Colon (tissue), 2 donors: Measurements from ENCODE around the gene DPH1.

Experiments used
- FAIRE-seq: peaks from 2 replicates; lab custom pipeline; 2012; peaks lifted over from hg19 to GRCh38; lab: Jason Lieb, UNC
- donor health status: control.
- donor health status: control.

Gene DPH1

DNA sequence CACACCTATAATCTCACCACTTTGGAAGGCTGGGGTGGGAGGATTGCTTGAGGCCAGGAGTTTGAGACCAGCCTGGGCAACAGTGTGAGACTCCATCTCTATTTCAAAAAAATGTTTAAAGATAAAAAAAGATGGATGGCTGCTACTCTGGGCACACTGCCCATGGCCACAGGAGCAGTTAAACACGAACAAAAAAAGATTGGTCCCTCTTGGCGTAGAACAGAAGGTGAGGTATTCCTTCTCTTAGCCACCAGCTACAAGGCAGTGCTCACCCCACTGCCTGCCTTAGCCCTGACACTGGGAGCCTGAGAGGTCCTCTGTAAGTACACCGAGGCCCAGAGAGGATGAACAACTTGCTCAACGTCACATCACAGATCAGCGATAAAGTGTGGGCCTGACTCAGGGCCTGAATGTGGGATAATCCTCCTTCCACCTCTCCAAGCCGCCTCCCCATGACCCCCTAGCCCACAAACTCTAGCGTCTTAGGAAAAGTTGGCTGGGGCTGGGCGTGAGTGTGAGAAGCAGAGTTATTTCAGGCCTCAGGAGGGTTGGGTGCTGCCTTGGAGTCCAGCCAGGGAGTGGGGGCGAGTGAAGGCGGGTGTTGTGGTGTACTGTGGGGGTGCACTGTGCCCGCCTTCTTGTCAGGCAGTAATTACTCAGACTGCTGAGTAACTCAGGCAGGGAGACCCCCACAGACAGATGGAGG, 2.3 kb upstream of the DPH1 start:
- no peak for FAIRE-seq

DNA sequence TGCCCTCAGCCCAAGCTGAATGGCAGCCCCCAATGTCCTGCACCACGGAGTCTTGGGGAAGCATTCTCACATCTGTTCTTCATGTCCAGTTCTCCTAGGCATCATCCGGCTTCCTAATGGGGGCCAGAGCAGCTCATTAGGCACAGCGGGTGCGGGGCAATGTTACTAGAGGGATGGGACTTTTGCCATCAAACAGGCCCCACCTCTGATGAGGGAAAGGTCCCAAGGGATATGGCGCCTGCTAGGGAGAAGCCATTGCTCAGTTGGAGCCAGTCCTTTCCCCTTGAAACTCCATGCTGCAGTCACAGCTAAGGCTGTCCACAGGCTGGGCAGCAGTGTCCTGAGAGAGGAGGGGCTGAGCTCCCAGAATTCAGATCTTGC, 1.7 kb upstream of the DPH1 start:
- FAIRE-seq = no peak

DNA sequence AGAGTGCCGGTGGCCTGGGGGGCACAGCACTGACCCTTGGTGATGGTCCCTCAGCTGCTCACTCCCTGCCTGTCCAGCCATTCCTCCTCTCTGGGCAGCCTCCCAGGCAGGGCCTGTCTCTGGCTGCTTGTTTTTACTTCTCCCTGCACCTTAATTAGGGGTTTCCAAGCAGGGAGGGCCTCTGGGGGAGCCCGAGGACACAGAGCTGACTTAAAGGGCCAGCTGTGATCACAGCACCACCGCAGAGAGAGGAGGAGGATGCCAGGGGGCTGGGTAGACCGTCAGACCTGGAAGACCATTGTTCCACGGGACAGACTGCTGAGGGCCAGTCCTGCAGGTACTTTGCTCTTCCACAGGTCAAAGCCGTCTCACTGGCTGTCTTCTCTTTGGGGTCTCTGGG, 1.2 kb upstream of the DPH1 start:
- FAIRE-seq = no peak

DNA sequence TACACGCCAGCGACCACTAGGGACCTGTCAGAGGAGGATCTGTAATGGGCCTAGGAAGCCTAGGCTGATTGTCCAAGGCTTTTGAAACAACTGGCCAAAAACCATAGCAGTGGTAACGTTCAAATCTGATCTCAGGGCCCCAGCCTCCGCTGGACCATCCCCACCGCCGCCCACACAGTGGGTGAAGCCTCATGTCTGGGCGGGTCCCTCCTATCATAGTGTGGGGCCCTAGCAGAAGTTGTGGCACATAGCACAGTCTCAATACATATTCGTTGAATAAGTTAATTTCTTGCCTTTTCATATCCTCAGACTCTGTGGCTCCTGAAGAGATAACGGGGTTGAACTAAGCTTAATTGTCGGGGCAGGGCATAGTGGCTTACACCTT, 818 bp downstream of the DPH1 start:
- no peak for FAIRE-seq

DNA sequence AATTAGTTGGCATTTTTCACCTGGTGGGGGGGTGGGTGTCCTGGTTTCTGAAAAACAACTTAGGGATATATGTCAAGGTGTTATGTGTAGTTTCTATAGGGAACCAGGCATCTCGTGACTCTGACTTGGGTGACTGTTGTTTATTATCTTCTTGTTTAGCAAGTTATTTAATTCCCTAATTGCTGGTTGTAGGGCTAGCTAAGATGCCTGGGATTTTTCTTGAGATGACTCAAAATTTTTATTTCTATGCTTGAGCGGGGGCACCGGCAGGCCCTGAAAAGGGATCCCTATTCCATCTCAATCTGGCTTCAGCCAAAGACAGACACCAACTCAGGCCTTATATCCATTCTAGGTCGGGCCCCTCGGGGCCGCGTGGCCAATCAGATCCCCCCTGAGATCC, 3.2 kb downstream of the DPH1 start:
- no peak for FAIRE-seq

DNA sequence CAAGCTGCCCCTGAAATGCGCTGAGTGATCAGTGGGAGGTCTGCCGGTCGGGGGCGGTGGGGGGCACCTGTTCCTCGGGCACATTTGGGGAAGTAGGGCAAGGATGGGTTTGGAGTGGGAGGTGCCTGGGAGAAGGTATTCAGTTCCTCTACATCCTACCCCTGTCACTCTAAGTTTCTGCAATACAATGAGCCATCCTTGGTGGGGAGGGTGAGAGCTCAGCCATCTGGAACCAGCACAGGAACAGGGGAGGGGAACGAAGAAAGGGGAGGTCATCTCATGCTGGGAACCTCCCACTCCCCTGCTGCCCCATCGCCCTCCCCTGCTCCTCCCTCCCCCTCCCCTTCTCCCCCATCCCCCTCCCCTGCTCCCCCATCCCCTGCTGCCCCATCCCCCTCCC, 4.2 kb downstream of the DPH1 start:
- no peak for FAIRE-seq

DNA sequence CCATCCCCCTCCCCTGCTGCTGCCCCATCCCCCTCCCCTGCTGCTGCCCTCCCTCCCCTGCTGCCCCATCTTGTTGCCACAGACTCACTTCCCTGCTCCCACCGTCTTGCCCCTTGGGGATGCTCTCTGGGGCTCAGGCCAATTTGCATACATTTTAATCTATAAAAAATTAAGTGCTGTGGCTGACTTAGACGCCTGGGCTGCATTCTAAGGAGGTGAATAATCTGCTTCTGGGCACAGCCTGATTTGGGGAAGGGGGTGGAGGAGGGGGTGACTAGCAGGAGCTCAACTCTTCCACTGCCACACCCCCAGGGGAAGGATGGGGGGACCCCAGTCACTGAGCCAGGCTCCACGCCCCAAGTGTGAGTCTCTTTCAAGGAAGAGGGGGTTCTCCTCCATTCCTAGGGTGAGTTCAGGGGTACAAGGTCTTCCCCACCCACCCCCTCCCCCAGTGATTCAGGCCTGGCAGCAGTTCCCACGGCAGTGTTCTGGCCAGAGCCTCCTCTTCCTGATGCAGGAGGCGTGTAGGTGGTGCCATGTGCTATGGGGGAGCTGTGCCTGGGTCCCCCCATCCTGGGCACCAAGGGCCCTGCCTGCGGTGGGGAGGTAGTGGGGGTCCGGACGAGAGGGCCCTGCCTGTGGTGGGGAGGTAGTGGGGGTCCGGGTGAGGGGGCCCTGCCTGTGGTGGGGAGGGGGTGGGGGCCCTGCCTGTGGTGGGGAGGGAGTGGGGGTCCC, 5.0 kb downstream of the DPH1 start:
- no peak for FAIRE-seq

DNA sequence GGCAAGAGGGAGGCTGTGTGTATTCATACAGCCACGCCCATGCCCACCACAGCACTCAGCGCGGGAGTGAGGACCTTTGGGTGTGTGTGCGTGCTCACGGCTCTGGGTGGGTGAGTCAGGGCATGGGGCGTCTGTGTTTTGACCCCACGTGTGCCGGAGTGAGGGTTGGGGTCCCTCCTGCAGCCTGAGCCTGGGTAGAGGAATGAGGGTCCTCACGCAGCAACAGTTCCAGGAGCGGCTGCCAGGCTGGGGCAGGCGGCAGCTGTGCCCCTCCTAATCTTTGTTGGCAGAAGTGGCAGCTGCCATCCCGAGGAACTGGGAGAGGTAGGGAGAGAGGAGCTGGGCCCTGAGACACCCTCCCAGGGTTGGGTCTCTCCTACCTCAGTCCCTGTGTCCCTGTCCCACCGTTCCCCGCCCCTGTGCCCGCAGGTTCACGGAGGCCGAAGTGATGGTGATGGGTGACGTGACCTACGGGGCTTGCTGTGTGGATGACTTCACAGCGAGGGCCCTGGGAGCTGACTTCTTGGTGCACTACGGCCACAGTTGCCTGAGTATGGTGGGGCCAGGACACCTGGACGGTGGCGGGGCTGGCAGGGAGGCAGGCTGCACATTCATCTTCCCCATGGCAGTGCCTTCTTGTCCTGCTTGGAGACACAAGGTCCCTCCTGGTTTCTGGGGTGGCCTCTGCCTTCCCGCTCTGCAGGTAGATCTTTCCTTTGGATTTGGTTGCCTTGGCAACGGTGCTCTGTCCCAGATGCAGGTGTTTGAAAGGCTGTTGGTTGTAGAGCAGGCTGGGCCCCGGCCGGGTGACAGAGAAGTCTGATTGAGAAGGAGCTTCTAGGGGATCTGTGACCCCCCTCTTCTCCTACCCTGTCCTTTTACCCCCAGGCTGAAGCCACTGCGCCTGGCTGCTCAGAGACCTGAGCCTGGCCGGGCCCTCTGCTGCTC, 5.9 kb downstream of the DPH1 start:
- no peak for FAIRE-seq

DNA sequence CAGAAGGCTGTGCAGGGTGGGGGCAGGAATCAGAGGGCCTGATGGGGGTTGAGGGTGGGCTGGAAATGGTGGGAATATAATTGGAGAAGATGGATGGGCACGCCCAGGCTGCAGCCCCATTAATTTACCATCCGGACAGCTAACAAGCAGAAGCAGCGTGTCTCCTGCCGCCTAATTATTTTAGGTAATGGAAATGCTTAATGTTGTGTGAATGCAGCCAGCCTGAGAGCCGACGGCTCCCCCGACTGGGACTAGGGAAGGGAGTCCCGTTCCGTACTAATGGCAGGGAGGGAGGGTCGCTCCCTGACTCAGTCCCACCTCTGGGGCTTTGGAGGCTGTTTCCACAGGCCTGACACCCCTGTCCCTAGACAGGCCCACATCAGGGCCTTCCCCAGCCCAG, 7.2 kb downstream of the DPH1 start:
- no peak for FAIRE-seq

DNA sequence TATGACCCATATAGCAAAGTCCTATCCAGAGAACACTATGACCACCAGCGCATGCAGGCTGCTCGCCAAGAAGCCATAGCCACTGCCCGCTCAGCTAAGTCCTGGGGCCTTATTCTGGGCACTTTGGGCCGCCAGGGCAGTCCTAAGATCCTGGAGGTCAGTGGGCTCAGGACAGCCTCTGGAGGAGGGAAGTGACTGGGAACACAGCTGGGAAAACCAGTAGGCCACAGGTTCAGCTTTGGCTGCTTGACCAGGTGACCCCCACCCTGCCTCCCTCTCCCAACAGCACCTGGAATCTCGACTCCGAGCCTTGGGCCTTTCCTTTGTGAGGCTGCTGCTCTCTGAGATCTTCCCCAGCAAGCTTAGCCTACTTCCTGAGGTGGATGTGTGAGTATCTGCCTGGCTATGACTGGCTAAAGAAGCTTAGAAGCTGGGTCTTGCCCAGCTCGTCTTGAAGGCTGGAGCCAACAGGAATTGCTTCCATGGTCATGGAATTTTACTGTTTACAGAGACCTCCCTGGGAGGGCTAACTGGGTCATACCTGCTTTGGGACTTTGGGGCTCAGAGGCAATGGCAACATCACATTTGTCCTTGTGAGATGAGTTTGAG, 10.4 kb downstream of the DPH1 start:
- no peak for FAIRE-seq

DNA sequence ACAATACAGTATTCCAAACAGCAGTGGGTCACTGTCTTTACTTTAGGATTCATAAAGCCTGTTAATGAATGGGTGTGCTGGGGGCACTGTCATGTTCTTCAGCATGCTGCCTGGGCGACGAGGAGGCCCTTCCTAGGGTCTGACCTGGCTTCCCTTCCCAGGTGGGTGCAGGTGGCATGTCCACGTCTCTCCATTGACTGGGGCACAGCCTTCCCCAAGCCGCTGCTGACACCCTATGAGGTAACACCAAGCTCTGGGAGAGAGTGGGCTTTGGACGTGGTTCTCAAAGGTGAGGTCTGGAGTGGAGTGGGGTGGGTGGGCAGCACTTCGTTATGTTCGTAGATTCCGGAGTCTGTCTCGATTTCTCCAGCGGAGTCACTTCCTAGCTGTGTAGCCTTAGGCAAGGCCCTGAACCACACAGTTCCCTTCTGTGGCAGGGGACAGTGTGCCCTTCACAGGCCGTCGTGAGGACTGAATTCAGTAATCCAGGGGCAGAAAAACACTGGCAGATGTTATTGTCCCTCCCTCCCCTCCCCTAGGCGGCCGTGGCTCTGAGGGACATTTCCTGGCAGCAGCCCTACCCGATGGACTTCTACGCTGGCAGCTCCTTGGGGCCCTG, 11.1 kb downstream of the DPH1 start:
- FAIRE-seq = no peak

DNA sequence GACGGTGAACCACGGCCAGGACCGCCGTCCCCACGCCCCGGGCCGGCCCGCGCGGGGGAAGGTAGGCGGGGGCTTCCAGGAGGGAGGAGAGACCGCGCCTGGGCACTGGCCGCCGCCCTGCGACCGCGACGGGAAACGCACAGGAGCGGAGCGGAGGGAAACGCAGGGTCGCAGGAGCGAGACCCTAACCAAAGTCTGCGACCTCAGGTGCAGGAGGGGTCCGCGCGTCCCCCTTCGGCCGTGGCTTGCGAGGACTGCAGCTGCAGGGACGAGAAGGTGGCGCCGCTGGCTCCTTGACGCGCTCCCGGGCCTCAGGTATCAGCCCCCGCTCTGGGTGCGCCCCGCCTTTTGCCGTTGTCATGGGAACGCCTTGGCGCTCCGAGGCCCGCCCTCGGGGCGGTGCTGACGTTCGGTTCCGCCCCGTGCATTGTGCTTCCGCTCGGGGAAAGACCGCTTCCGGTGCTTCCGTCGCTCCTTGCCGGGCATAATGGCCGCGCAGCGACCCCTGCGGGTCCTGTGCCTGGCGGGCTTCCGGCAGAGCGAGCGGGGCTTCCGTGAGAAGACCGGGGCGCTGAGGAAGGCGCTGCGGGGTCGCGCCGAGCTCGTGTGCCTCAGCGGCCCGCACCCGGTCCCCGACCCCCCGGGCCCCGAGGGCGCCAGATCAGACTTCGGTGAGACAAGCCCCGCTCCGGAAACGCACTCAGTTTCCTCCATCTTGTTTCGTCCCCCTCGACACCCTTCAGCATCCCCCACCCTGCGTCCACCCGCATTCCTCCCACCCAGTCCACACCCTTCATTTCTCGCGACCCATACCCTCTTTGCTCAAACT, 11.8 kb downstream of the DPH1 start, which contains the start of gene OVCA2:
Gene OVCA2 (plus strand): TSS at position 462 of the 829 bp plus-strand sequence. CDS start 26 bp downstream, at position 488.
- no peak for FAIRE-seq

DNA sequence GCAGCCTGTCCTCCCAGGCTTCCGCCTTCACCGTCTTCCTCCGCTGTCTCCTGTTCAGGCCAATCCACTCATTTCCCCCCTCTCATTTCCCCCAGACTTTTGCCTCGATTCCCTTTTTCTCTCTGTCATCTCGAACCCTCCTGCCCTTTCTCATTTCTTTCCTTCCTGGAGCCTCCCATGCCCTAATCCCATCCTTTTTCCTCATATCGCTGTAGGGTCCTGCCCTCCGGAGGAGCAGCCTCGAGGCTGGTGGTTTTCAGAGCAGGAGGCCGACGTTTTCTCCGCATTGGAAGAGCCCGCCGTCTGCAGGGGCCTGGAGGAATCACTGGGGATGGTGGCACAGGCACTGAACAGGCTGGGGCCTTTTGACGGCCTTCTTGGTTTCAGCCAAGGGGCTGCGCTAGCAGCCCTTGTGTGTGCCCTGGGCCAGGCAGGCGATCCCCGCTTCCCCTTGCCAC, 12.5 kb downstream of the DPH1 start:
- no peak for FAIRE-seq

DNA sequence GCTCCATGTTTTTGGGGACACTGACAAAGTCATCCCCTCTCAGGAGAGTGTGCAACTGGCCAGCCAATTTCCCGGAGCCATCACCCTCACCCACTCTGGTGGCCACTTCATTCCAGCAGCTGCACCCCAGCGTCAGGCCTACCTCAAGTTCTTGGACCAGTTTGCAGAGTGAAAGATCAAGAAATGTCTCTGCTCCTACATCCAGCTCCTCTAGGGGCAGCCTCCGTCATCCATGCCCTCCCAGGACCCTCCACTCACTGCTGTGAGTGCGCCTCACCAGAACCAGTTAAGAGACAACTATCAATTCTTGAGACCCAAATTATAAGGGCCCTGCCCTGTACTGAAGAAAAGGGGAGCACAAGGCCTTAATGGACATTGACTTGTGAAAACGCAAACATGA, 13.0 kb downstream of the DPH1 start:
- no peak for FAIRE-seq

DNA sequence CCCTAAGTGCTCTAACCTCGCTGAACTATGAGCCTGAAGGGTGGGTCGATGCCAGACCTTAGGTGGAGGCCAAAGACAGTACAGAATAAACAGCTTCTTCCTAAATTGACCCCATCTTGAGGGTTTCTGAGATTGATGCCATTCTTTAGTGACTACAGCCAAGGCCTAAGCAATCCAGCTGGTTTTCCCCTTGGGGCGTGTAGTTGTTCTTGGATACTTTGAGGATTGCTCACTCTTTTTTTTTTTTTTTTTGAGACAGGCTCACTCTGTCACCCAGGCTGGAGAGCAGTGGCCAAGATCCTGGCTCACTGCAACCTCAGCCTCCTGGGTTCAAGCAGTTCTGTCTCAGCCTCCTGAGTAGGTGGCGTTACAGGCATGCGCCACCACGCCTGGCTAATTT, 13.8 kb downstream of the DPH1 start:
- no peak for FAIRE-seq

DNA sequence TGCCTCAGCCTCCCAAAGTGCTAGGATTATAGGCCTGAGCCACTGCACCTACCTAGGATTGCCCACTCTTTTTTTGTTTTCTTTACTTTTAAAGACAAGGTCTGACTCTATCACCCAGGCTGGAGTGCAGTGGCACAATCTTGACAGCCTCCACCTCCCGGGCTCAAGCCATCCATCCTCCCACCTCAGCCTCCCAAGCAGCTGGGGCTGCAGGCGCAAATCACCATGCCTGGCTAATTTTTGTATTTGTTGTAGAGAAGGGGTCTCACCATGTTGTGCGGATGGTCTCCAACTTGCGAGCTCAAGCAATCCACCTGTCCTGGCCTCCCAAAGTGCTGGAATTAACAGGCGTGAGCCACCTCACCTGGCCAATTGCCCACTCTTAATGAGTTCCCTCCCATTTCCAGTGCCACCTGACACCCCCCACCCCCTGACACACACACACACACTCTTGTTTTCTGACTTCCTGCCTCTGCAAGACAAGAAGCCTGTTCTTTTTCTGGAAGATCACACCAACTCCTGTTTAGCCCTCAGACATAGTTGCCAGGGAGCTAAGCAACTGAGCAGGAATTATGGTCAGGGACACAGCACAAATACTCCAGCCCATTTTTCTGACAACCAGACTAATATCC, 14.4 kb downstream of the DPH1 start:
- FAIRE-seq = no peak

DNA sequence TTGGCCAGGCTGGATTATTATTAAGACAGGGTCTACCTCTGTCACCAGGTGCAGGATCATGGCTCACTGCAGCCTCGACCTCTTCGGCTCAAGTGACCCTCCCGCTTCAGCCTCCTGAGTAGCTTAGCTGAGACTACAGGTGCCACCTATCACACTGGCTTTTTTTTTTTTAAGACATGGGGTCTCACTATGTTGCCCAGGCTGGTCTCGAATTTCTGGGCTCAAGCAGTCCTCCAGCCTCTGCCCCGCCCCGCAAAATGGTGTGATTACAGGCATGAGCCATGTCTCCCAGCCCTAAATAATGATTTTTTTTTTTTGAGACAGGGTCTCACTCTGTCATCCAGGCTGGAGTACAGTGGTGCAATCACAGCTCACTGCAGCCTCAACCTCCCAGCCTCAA, 17.6 kb downstream of the DPH1 start:
- FAIRE-seq = no peak

DNA sequence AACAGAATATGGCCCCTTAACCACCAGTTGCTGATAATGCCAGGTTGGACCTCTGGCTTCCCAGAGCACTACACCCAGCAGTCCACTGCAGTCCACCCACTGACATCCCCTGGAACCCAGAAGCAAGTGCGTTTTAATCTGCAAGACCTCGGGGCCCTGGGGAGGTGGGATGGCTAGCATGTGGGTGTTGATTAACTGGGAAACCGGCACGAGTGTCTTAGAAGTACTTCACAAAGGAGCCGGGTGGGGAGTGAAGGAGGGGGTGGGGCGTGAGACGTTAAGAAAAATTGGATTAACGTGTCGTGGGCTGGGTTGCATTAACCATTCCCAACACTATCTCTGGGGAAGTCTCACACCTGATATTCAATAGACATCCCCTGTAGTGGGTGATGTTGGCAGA, 18.9 kb downstream of the DPH1 start:
- no peak for FAIRE-seq

DNA sequence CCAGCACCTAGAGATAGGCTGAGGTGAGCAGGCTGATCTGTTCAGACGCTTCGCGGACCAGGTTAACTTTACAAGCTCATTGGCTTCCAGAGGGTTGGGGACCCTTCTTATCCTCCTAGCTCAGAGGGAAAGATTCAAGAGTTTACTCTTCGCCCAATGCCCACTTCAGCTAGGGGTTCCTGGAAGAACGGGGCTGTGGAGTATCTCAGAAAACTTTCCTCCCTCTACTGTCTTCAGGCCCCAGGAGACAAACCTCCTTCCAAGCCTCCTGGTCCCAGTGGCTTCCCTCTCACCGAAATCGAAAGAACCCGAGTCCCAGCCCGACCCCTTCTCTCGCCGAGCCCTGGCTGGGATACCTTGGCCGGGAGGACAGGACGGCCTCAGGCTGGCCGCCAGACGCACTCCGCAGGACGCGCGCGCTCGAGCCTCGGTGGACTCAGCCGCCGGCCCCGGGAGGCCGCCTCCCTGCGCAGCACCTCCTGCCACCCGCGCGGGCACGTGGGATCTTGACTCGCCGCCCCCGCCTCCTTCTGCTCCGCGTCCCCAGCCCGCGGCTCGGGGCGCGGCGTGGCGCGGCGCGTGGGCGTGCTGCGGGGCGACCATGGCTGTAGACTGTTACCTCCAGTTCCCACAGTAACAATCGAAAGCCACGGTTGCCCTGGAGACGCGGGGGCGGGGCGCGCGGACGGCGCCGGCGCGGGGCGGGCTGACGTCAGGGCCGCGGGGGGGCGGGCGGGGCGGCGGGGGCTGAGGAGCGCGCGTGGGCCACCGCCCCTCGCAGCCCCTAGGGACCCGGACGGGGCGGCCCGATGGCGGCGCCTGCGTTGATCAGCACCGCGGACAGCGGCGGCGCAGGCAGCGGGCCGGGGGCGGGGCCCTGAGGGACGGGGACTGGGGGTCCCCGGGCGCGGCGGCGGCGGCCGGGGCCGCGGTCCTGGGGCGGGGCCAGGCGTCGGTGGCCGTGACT, 19.7 kb downstream of the DPH1 start:
- no peak for FAIRE-seq
